Osteoblast (primary cell): ENCODE measurements around the gene LRCH3. TPM values are rescaled to one million over a fixed set of nuclear protein-coding genes. Genes with fewer than 3 reads are reported as not detected.
A peak's percentile ranks its signal among the peaks of the same experiment; 100 is the strongest.

ENCODE experiments used
- DNase-seq: peaks from one replicate; pipeline ENCODE4 v3.0.0; 2011; ENCODE audit warnings: low spot score, mixed read lengths; ENCODE audit not compliant: insufficient read length; ENCODE audit errors: missing footprints
- H2AFZ ChIP-seq: 2 replicates; pipeline ENCODE4 v1.6.0; 2011; ENCODE audit warnings: mild to moderate bottlenecking, low read length
- H3K27ac ChIP-seq: 2 replicates; pipeline ENCODE4 v1.5.1; 2011; ENCODE audit warnings: mild to moderate bottlenecking, low read depth, low read length, moderate library complexity
- H3K27me3 ChIP-seq: 2 replicates; pipeline ENCODE4 v1.6.0; 2012; ENCODE audit warnings: mild to moderate bottlenecking, control low read depth, inconsistent platforms, low read length, moderate library complexity; ENCODE audit not compliant: insufficient read depth
- H3K36me3 ChIP-seq: 2 replicates; pipeline ENCODE4 v1.5.1; 2011; ENCODE audit warnings: mild to moderate bottlenecking, low read length, control low read depth, moderate library complexity; ENCODE audit not compliant: insufficient read depth
- H3K4me1 ChIP-seq: 2 replicates; pipeline ENCODE4 v1.5.1; 2011; ENCODE audit warnings: mild to moderate bottlenecking, low read length, control low read depth, moderate library complexity; ENCODE audit not compliant: insufficient read depth
- H3K4me2 ChIP-seq: 2 replicates; pipeline ENCODE4 v1.6.0; 2011; ENCODE audit warnings: mild to moderate bottlenecking, low read length; ENCODE audit not compliant: insufficient read depth
- H3K4me3 ChIP-seq: fragments of 200-600 bp; sonication (generic); 3 replicates; pipeline ENCODE4 v1.5.1; 2012; ENCODE audit warnings: mild to moderate bottlenecking, low read length, inconsistent platforms; ENCODE audit not compliant: insufficient read depth
- H3K79me2 ChIP-seq: 2 replicates; pipeline ENCODE4 v1.6.0; 2012; ENCODE audit warnings: mild to moderate bottlenecking, low read length, control low read depth, inconsistent platforms; ENCODE audit not compliant: insufficient read depth
- H3K9me3 ChIP-seq: 2 replicates; pipeline ENCODE4 v1.5.1; 2011; ENCODE audit warnings: low read depth, low read length, control low read depth
- H4K20me1 ChIP-seq: 2 replicates; pipeline ENCODE4 v1.6.0; 2012; ENCODE audit warnings: mild to moderate bottlenecking, low read length, control low read depth; ENCODE audit not compliant: insufficient read depth
- total RNA-seq: library from RNA; depleted of rRNA; stranded (reverse); fragments of >200 nt; gene quantifications from 2 replicates; pipeline ENCODE4 v1.2.3, GENCODE V29; 2012
- TF ChIP-seq, protein P1 (sequence below): IDR thresholded peaks from 2 replicates; pipeline ENCODE4 v1.5.1; 2011; ENCODE audit warnings: mild to moderate bottlenecking, low read depth, low read length, moderate library complexity; ENCODE audit errors: extremely low read depth

The LRCH3 gene
- total RNA-seq, 1 donor = 91.6 TPM

DNA sequence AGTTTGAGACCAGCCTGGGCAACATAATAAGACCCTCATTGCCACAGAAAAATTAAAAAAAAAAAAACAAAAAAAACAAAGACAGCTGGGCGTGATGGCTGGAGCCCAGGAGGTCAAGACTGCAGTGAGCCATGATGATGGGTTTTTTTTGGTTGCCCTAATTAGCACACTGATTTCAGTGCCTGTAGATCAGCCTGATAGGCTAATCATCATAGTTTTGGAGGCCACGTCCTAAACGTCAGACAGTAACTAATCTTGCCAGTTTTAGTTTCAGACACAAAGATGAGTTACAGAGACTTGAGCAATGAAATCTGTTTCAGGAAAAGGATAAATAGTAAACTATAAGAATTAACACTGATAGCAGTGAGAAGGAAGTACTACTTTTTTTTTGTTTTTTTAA, 55.4 kb downstream of the LRCH3 start:
- peaks cover 74% of the 10 kb centered on the region for H3K36me3 ChIP-seq
- H3K4me1 ChIP-seq = peaks cover 8% of the 10 kb centered on the region
- no peak overlapping the region for H2AFZ ChIP-seq
- no peaks in the 10 kb centered on the region for H3K27me3 ChIP-seq
- H4K20me1 ChIP-seq = no peaks in the 10 kb centered on the region
- DNase-seq = peak; percentile 17
- TF ChIP-seq, protein P1, sequence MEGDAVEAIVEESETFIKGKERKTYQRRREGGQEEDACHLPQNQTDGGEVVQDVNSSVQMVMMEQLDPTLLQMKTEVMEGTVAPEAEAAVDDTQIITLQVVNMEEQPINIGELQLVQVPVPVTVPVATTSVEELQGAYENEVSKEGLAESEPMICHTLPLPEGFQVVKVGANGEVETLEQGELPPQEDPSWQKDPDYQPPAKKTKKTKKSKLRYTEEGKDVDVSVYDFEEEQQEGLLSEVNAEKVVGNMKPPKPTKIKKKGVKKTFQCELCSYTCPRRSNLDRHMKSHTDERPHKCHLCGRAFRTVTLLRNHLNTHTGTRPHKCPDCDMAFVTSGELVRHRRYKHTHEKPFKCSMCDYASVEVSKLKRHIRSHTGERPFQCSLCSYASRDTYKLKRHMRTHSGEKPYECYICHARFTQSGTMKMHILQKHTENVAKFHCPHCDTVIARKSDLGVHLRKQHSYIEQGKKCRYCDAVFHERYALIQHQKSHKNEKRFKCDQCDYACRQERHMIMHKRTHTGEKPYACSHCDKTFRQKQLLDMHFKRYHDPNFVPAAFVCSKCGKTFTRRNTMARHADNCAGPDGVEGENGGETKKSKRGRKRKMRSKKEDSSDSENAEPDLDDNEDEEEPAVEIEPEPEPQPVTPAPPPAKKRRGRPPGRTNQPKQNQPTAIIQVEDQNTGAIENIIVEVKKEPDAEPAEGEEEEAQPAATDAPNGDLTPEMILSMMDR = no peak
- H3K79me2 ChIP-seq = no peaks in the 10 kb centered on the region
- H3K9me3 ChIP-seq = no peaks in the 10 kb centered on the region
- H3K4me3 ChIP-seq = no peak overlapping the region
- H3K27ac ChIP-seq = no peak overlapping the region
- no peak overlapping the region for H3K4me2 ChIP-seq

DNA sequence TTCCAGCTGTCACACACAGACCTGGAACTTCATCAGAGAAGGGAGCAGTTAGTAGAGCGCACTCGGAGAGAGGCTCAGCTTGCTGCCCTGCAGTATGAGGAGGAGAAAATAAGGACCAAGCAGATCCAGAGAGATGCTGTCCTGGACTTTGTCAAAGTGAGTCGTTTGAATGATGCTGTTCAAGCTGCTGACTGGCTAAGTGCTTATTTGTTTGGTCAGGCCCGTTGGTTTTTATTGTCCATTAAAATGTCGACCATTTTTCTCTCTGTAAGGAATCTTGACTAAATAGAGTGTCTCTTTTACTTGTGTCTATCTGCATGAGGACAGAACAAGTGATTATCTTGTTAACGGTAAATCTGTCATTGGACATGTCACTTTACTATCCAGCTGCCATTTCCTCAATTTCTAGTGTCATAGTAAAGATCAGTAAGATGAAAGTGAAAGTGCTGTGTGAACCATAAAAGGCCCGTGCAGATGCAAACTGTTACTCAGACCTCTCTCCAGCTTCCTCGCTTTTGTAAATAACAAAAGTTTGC, 56.9 kb downstream of the LRCH3 start:
- H3K4me2 ChIP-seq = peak overlapping the region; percentile 80
- no peaks in the 10 kb centered on the region for H3K27me3 ChIP-seq
- peaks cover 8% of the 10 kb centered on the region for H3K4me1 ChIP-seq
- peak overlapping the region; percentile 57 for H3K4me3 ChIP-seq
- no peaks in the 10 kb centered on the region for H3K79me2 ChIP-seq
- H2AFZ ChIP-seq = peak overlapping the region; percentile 47
- TF ChIP-seq, protein P1 = no peak
- peaks cover 75% of the 10 kb centered on the region for H3K36me3 ChIP-seq
- H4K20me1 ChIP-seq = no peaks in the 10 kb centered on the region
- peak overlapping the region; percentile 15 for H3K27ac ChIP-seq
- DNase-seq = peak; percentile 57
- H3K9me3 ChIP-seq = no peaks in the 10 kb centered on the region

DNA sequence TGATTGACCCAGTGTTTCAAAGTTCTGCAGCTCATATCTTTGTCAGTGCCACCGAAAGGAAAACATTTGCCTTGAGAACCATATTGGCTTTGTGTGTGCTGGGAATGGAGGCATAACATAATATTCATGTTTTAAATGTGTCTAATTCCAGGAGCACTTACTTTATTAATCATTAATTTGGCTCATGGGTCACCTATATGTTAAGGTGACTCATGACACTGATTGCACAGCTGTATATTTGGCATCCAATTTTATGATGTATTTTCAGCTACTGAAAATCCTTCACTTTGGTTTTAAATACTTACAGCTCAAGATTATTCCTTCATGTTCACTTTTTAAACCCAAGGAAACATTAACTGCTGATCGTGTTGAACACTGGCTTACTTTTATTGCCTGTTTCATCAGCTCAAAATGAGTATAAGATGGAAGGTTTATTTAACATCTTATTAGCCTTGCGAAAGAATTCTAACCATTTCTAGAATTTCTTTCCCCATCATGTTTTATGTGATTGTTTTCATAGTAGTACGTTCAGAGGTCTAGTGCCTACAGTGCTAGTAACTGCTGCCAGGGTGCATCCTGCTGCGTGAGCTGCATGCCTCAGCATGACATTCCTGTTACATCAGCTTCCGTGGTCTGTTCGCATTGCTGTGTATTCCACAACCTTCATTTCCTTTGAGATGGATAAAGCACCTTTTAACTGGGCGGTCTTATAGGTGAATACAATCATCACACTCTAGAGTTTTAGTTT, 63.7 kb downstream of the LRCH3 start:
- Histone ChIP-seq H3K36me3 (peaks cover 46% of the 10 kb centered on the region), H3K4me1 (peaks cover 18% of the 10 kb centered on the region), H3K4me3 (no peak overlapping the region), H3K4me2 (peak overlapping the region; percentile 61), H4K20me1 (no peaks in the 10 kb centered on the region), H3K9me3 (no peaks in the 10 kb centered on the region), H2AFZ (no peak overlapping the region), H3K79me2 (no peaks in the 10 kb centered on the region), H3K27me3 (no peaks in the 10 kb centered on the region), H3K27ac (peak overlapping the region; percentile 84)
- peak; percentile 88 for DNase-seq
- TF ChIP-seq, protein P1 = no peak

GRCh38 chr3:197855571-197855970, 64.5 kb downstream of the LRCH3 start:
- peak overlapping the region; percentile 61 for H3K4me2 ChIP-seq
- H3K36me3 ChIP-seq = peaks cover 45% of the 10 kb centered on the region
- peak overlapping the region; percentile 18 for H3K4me3 ChIP-seq
- no peak for DNase-seq
- H3K9me3 ChIP-seq = no peaks in the 10 kb centered on the region
- peak overlapping the region; percentile 84 for H3K27ac ChIP-seq
- TF ChIP-seq, protein P1 = no peak
- H4K20me1 ChIP-seq = no peaks in the 10 kb centered on the region
- no peaks in the 10 kb centered on the region for H3K27me3 ChIP-seq
- H3K4me1 ChIP-seq = peaks cover 18% of the 10 kb centered on the region
- H3K79me2 ChIP-seq = no peaks in the 10 kb centered on the region
- no peak overlapping the region for H2AFZ ChIP-seq
